Adrenal gland (tissue), 12 donors: ENCODE data around the gene ADAMTSL1. TPM values are rescaled to one million over a fixed set of nuclear protein-coding genes. Genes with fewer than 3 reads are reported as not detected.

Experiments
- DNase-seq, 7 donors: peaks; one replicate each; pipeline ENCODE4 v3.0.0-alpha.2; 2019 to 2020
- H3K27ac ChIP-seq, 5 donors: fragments of 200-600 bp; sonication (generic) in 4 of 5; 1 replicate in 3 of 5; 2 replicates in 2 of 5; pipeline versions ENCODE4 v1.5.1 to v1.8.0; 2016 to 2020; ENCODE audit warnings: mild to moderate bottlenecking in 1 of 5
- H3K27me3 ChIP-seq: fragments of 200-600 bp; 2 replicates; pipeline ENCODE4 v1.8.0; 2021
- H3K36me3 ChIP-seq, 2 donors: fragments of 200-600 bp; replicated peaks in 1 of 2; 1 replicate in 1 of 2; 2 replicates in 1 of 2; pipeline versions ENCODE4 v1.5.1 to v1.8.0; 2018 to 2022
- H3K4me1 ChIP-seq, 2 donors: fragments of 200-600 bp; replicated peaks in 1 of 2; 1 replicate in 1 of 2; 2 replicates in 1 of 2; pipeline versions ENCODE4 v1.5.1 to v1.8.0; 2018 to 2021
- H3K4me3 ChIP-seq, 4 donors: fragments of 200-600 bp; sonication (generic) in 3 of 4; one replicate each; pipeline ENCODE4 v1.5.1; 2016 to 2018
- H3K9me3 ChIP-seq, 3 donors: fragments of 200-600 bp; sonication (generic) in 1 of 3; replicated peaks in 1 of 3; 1 replicate in 2 of 3; 2 replicates in 1 of 3; pipeline versions ENCODE4 v1.5.1 to v1.8.0; 2016 to 2021
- POLR2A ChIP-seq, 2 donors: fragments of 450-650 bp; IDR thresholded peaks; one replicate each; pipeline ENCODE4 v1.6.1; 2017; ENCODE audit warnings: antibody characterized with exemption in 2 of 2, mild to moderate bottlenecking in 2 of 2, moderate library complexity in 1 of 2
- WGBS, 4 donors: extraction: QIAGEN DNeasy Blood & Tissue Kit in 2 of 4; methylation state at CpG; one replicate each; pipeline versions ENCODE4 v1.1.5 to v1.1.7; 2013 to 2017; 5-methylcytosine and 5-hydroxymethylcytosine counted together
- intact Hi-C, 2 donors: fragments of 100-400 bp; cut with DNase I; formaldehyde crosslinking; loops; one replicate each; pipeline versions ENCODE4 v1.14.1 to v1.15.0; 2022 to 2023
- polyA plus RNA-seq, 3 donors: library from polyadenylated mRNA; stranded (reverse); fragments of 200-250 nt in 2 of 3; fragments of 350-450 nt in 1 of 3; fragmentation: Illumina TruSeq in 1 of 3; extraction: RNeasy Lipid Tissue Mini Kit (QIAGEN cat#74804) in 1 of 3; gene quantifications; one replicate each; pipeline ENCODE4 v1.2.3, GENCODE V29; 2013 to 2014
- total RNA-seq, 9 donors: library from RNA; depleted of rRNA in 4 of 9; stranded (reverse); fragments of >200 nt in 4 of 9; fragments of 120-200 nt in 1 of 9; fragmentation: NEBNext Ultra II Directional in 1 of 9; extraction: Animal tissue kit (Norgen Biotek cat#: 25700) in 1 of 9; gene quantifications; one replicate each; pipeline versions ENCODE4 v1.1.0 to v1.2.4, GENCODE V29; 2013 to 2023
- TF ChIP-seq, protein P1 (sequence below), 6 experiments: fragments of 450-650 bp in 4 of 6; fragments of 200-600 bp in 2 of 6; sonication (generic) in 1 of 6; IDR thresholded peaks; 1 replicate in 5 of 6; 2 replicates in 1 of 6; pipeline versions ENCODE4 v1.5.1 to v1.8.0; 2016 to 2021; ENCODE audit warnings: antibody characterized with exemption in 6 of 6, mild to moderate bottlenecking in 2 of 6, moderate library complexity in 1 of 6
- donor health status: healthy with polysubstance abuse.
- donor health status: Bipolar disorder and iron deficiency.
- donor health status: DM: yes; HTN: yes; CAD: no.
- donor health status: DM: no; HTN: no; CAD: no.
- donor health status: DM: no; HTN: no; CAD: no.
- donor health status: DM: yes; HTN: yes; CAD: no.

The ADAMTSL1 gene
- total and polyA plus RNA-seq, 12 donors, result 4.9 to 38.1 (median 20.6) TPM

DNA sequence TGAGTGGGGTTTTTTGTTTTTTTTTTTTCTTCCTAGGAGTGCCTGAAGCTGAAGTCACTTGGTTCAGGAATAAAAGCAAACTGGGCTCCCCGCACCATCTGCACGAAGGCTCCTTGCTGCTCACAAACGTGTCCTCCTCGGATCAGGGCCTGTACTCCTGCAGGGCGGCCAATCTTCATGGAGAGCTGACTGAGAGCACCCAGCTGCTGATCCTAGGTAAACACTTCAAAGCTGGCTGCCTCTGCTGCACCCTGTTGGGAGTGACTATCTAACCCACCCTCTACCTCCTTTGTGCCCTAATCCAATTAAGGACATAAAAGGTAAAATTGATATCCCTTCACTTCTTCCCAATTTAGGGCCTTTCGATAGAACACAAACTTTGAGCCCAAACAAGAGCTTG lies 352.3 kb downstream of the ADAMTSL1 start:
- Histone ChIP-seq H3K4me1 (peaks cover 7 to 10% of the 10 kb centered on the region in 2 donors), H3K36me3 (no peaks in the 10 kb centered on the region), H3K4me3 (no peak overlapping the region), H3K27me3 (no peaks in the 10 kb centered on the region), H3K27ac (no peak overlapping the region), H3K9me3 (no peaks in the 10 kb centered on the region)
- WGBS, 4 donors, result 81 to 96% (median 91%) methylated on average over 6 of the region's 6 CpGs
- no peak for DNase-seq
- intact Hi-C loops, result no loop called here
- TF ChIP-seq, protein P1, sequence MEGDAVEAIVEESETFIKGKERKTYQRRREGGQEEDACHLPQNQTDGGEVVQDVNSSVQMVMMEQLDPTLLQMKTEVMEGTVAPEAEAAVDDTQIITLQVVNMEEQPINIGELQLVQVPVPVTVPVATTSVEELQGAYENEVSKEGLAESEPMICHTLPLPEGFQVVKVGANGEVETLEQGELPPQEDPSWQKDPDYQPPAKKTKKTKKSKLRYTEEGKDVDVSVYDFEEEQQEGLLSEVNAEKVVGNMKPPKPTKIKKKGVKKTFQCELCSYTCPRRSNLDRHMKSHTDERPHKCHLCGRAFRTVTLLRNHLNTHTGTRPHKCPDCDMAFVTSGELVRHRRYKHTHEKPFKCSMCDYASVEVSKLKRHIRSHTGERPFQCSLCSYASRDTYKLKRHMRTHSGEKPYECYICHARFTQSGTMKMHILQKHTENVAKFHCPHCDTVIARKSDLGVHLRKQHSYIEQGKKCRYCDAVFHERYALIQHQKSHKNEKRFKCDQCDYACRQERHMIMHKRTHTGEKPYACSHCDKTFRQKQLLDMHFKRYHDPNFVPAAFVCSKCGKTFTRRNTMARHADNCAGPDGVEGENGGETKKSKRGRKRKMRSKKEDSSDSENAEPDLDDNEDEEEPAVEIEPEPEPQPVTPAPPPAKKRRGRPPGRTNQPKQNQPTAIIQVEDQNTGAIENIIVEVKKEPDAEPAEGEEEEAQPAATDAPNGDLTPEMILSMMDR (IDR thresholded peaks at IDR 0.05), result no peak
- no peak for TF ChIP-seq POLR2A (IDR thresholded peaks at IDR 0.05)

DNA sequence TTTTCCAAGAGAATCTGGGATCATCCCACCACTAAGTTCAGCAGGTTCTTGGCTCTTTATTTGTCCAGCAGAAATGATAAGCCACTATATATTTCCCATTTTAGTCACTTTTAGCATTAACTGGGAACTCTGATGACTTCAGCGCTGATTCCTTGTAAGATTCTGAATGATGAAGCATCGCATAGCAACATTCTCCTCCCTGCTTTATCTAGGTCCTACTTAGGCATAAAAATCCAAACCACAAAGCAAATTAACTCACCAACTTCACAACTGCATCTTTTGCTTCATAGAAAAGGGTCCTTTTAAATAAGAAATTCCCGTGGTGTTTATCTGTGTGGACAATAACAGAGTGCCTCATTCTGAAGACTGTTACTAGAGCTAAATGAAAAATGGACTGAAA lies 355.1 kb downstream of the ADAMTSL1 start:
- H3K27ac ChIP-seq, result no peak overlapping the region
- no peaks in the 10 kb centered on the region for H3K36me3 ChIP-seq
- no peaks in the 10 kb centered on the region for H3K27me3 ChIP-seq
- H3K4me3 ChIP-seq, result no peak overlapping the region
- peaks cover 7 to 9% of the 10 kb centered on the region in 2 donors for H3K4me1 ChIP-seq
- intact Hi-C loops, result no loop called here
- TF ChIP-seq, protein P1 (IDR thresholded peaks at IDR 0.05), result no peak
- TF ChIP-seq POLR2A (IDR thresholded peaks at IDR 0.05), result no peak
- H3K9me3 ChIP-seq, result no peaks in the 10 kb centered on the region
- 90 to 96% (median 96%) methylated on average over 3 of the region's 3 CpGs for WGBS, 4 donors
- DNase-seq, result no peak

DNA sequence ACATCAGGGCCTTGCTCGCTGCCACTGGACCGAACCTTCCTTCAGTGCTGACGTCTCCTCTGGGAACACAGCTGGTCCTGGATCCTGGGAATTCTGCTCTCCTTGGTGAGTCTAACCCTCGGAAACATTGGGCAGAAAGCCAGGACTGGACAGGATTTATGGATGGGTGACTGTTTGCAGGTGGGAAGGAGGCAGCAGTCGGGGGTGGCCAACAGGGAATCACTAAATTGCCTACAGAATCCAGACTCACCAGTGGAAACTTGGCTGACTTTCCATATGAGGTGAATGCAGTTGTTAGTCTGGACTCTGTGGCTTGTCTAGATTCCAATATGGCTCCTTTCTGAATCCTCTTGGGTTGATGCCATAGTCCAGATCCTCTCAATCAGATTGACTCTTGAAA lies 355.9 kb downstream of the ADAMTSL1 start:
- DNase-seq, result no peak
- Histone ChIP-seq H3K4me3 (no peak overlapping the region), H3K27me3 (no peaks in the 10 kb centered on the region), H3K4me1 (peaks cover 4 to 5% of the 10 kb centered on the region in 2 donors), H3K9me3 (no peaks in the 10 kb centered on the region), H3K27ac (no peak overlapping the region), H3K36me3 (no peaks in the 10 kb centered on the region)
- 64 to 83% (median 79%) methylated on average over 5 of the region's 5 CpGs for WGBS, 4 donors
- intact Hi-C loops, result no loop called here
- TF ChIP-seq POLR2A (IDR thresholded peaks at IDR 0.05), result no peak
- TF ChIP-seq, protein P1 (IDR thresholded peaks at IDR 0.05), result no peak

DNA sequence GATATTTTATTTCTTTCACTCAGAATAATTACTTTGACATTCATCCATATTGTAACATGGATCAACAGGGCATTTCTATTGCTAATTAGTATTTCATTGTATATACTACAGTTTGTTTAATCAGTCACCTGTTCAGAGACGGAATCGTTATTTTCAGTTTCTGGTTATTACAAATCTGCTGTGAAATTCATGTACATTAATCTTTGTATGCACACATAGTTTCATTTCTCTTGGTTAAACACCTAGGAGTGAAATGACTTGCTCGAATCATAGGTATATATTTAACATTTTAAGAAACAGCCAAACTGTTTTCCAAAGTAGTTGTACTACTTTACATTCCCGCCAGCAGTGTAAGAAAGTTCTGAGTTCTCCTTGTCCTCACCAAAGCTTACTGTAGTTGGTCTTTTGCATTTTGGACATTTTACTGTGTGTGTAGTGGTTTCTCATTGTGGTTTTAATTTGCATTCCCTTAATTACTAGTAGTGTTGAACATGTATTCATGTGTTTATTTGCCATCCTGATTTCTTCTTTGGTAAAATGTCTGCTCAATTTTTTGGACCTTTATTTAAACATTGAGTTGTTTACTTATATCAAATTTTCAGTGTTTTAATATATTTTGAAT lies 360.9 kb downstream of the ADAMTSL1 start:
- WGBS, 4 donors, result 94 to 100% (median 96%) methylated on average over 4 of the region's 4 CpGs
- H3K27me3 ChIP-seq, result no peaks in the 10 kb centered on the region
- no peaks in the 10 kb centered on the region for H3K36me3 ChIP-seq
- H3K4me1 ChIP-seq, result no peaks in the 10 kb centered on the region
- H3K27ac ChIP-seq, result no peak overlapping the region
- H3K9me3 ChIP-seq, result no peaks in the 10 kb centered on the region
- no peak for DNase-seq
- H3K4me3 ChIP-seq, result no peak overlapping the region
- TF ChIP-seq, protein P1 (IDR thresholded peaks at IDR 0.05), result no peak
- no peak for TF ChIP-seq POLR2A (IDR thresholded peaks at IDR 0.05)
- intact Hi-C loops, result no loop called here
